ENCODE measurements around the gene UBE3B.
A peak's percentile ranks its signal among the peaks of the same experiment; 100 is the strongest.

Gene UBE3B

DNA sequence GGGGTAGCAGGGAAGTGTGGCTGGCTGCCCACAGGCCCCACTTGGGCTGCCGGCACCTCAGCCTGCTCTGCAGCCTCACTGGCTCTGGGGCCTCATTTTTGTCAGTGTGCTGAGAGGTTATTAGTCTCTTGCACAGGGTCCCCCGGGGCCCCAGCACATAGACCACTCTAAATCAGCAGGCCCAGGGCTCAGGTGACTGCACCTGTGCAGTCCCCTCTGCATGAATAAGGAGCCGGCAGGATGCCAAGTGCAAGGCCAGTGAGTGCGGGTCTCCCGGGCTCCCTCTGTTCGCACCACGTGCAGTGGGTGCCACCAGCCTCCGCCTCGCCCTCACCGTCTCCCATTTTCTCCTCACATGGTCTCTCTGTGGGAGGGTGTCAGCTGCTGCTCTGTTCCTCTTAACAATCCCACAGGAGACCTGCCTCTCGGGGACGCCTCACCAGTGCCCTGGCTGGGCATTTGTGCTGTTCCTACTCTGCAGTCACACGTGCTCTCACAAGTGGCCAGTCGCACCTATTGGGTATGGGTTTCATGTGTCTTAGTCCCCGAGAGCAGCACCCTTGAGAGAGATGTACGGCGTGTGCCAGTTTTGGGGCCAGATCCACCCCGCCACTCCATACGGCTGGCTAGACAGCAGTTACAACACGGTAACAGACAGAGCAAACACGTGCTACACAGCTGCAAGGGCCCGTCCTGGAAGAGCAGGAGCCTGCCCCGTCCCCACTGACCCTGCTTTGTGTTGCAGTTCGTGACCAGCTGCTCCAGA is 55.5 kb downstream of the UBE3B start:
- Histone ChIP-seq H3K27ac (ENCODE audit: low read depth, low read length) (no peak overlapping the region), H3K27me3 (ENCODE audit: insufficient read depth, low read length) (no peaks in the 10 kb centered on the region), H3K4ac (ENCODE audit: low read depth, low read length) (no peak overlapping the region), H4K8ac (ENCODE audit: low read depth, low read length) (no peak overlapping the region), H3K4me1 (ENCODE audit: control insufficient read depth in 1 of 2, insufficient read depth in 2 of 2, low read length in 2 of 2) (peaks cover 19 to 21% of the 10 kb centered on the region in 2 experiments), H2AK5ac (ENCODE audit: low read length) (no peak overlapping the region), H3K14ac (ENCODE audit: low read length) (no peak overlapping the region), H3K9ac (ENCODE audit: low read length) (no peak overlapping the region), H3K9me3 (ENCODE audit: insufficient read depth, low read depth, low read length) (no peaks in the 10 kb centered on the region), H2AFZ (ENCODE audit: insufficient read depth, low read length, poor library complexity) (no peak overlapping the region), H4K12ac (ENCODE audit: low read depth, low read length) (no peak overlapping the region), H3K79me1 (ENCODE audit: low read length) (peaks cover 3% of the 10 kb centered on the region), H3K36me3 (ENCODE audit: control insufficient read depth in 1 of 2, insufficient read depth in 2 of 2, low read length in 2 of 2) (peaks cover 22 to 29% of the 10 kb centered on the region in 2 experiments), H3K4me2 (ENCODE audit: low read length) (no peak overlapping the region), H2BK5ac (ENCODE audit: low read depth, low read length, poor library complexity) (no peak overlapping the region), H3K23ac (ENCODE audit: low read length) (no peak overlapping the region), H2BK12ac (ENCODE audit: low read length) (no peak overlapping the region), H3K79me2 (ENCODE audit: control insufficient read depth, insufficient read depth, low read length, poor library complexity) (no peaks in the 10 kb centered on the region), H3K18ac (ENCODE audit: low read length) (no peak overlapping the region), H4K91ac (ENCODE audit: low read depth, low read length) (no peak overlapping the region), H3K4me3 (ENCODE audit: low read depth, low read length) (no peak overlapping the region), H2BK120ac (ENCODE audit: insufficient read depth, low read length, poor library complexity) (no peak overlapping the region)
- WGBS (ENCODE audit: extremely low coverage, insufficient coverage, insufficient read length): no CpG with 5 or more reads among the region's 24 CpGs
- no peak for DNase-seq

DNA sequence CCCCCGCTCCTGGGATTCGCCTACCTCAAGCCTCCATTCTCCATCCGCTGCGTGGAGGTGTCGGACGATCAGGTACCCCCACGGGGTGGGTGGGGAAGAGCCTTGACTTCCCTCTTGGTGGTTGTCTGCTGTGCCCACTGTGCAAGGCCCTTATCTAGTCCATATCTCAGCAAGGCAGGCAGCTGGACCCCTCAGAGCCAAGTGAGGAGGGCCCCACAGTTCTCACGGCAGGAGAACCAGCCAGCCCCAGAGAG is 56.0 kb downstream of the UBE3B start:
- H3K4me1 ChIP-seq (ENCODE audit: control insufficient read depth in 1 of 2, insufficient read depth in 2 of 2, low read length in 2 of 2): peaks cover 19 to 21% of the 10 kb centered on the region in 2 experiments
- H3K14ac ChIP-seq (ENCODE audit: low read length): peak overlapping the region; percentile 10
- H3K23ac ChIP-seq (ENCODE audit: low read length): no peak overlapping the region
- no peak for DNase-seq
- no peak overlapping the region for H2BK120ac ChIP-seq (ENCODE audit: insufficient read depth, low read length, poor library complexity)
- no peak overlapping the region for H3K4me3 ChIP-seq (ENCODE audit: low read depth, low read length)
- no peaks in the 10 kb centered on the region for H3K9me3 ChIP-seq (ENCODE audit: insufficient read depth, low read depth, low read length)
- no peak overlapping the region for H4K8ac ChIP-seq (ENCODE audit: low read depth, low read length)
- no peaks in the 10 kb centered on the region for H3K27me3 ChIP-seq (ENCODE audit: insufficient read depth, low read length)
- no peak overlapping the region for H2AFZ ChIP-seq (ENCODE audit: insufficient read depth, low read length, poor library complexity)
- WGBS (ENCODE audit: extremely low coverage, insufficient coverage, insufficient read length): no CpG with 5 or more reads among the region's 8 CpGs
- H2AK5ac ChIP-seq (ENCODE audit: low read length): no peak overlapping the region
- no peak overlapping the region for H4K12ac ChIP-seq (ENCODE audit: low read depth, low read length)
- no peak overlapping the region for H3K4me2 ChIP-seq (ENCODE audit: low read length)
- H3K9ac ChIP-seq (ENCODE audit: low read length): no peak overlapping the region
- peaks cover 3% of the 10 kb centered on the region for H3K79me1 ChIP-seq (ENCODE audit: low read length)
- peaks cover 22 to 29% of the 10 kb centered on the region in 2 experiments for H3K36me3 ChIP-seq (ENCODE audit: control insufficient read depth in 1 of 2, insufficient read depth in 2 of 2, low read length in 2 of 2)
- no peak overlapping the region for H2BK12ac ChIP-seq (ENCODE audit: low read length)
- no peak overlapping the region for H3K4ac ChIP-seq (ENCODE audit: low read depth, low read length)
- no peaks in the 10 kb centered on the region for H3K79me2 ChIP-seq (ENCODE audit: control insufficient read depth, insufficient read depth, low read length, poor library complexity)
- no peak overlapping the region for H4K91ac ChIP-seq (ENCODE audit: low read depth, low read length)
- no peak overlapping the region for H2BK5ac ChIP-seq (ENCODE audit: low read depth, low read length, poor library complexity)
- H3K18ac ChIP-seq (ENCODE audit: low read length): no peak overlapping the region
- no peak overlapping the region for H3K27ac ChIP-seq (ENCODE audit: low read depth, low read length)

DNA sequence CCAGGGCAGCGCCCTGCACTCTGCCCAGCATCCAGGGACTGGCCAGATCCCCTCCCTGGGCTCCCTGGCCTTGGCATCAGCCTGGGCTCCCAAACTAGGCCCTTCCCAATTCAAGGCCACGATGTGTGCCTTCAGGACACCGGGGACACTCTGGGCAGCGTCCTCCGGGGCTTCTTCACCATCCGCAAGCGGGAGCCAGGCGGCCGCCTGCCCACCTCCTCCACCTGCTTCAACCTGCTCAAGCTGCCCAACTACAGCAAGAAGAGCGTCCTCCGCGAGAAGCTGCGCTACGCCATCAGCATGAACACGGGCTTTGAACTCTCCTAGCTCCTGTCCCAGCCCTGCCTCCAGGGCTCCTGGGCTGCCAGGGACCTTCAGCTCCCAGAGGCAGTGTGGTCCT is 57.0 kb downstream of the UBE3B start:
- no CpG with 5 or more reads among the region's 15 CpGs for WGBS (ENCODE audit: extremely low coverage, insufficient coverage, insufficient read length)
- H2BK12ac ChIP-seq (ENCODE audit: low read length): no peak overlapping the region

DNA sequence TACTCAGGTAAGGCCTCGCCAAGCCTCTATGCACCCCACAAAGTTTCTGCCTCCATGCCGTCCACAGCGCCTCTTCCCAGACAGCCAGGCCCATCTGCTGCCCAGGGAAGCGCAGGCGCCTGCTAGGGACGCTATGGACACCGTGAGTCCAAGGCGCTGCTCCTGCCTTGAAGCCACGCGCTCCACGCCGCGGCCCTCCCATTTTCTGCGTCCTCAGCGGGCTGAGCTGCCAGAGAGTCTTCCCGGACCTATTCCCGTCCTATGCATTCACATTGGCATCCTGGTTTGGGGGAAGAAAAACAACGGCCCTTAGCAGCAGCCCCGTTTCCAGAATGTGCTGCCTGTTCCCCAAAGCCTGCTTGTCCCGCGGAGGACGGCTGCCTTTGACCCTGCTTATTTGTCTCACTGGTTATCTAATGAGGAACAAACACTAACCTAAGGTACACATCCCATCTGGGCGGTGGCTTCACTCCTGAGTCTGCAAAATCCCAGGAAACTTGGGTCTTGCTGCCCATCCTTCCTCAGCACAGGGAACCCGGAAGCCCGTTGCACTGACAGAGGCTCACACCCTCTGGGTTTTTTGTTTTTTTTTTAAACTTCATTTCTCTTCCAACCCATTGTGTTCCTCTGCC is 57.9 kb downstream of the UBE3B start:
- no peaks in the 10 kb centered on the region for H3K9me3 ChIP-seq (ENCODE audit: insufficient read depth, low read depth, low read length)
- no peak overlapping the region for H2BK5ac ChIP-seq (ENCODE audit: low read depth, low read length, poor library complexity)
- no peak overlapping the region for H2BK12ac ChIP-seq (ENCODE audit: low read length)
- no peak overlapping the region for H4K8ac ChIP-seq (ENCODE audit: low read depth, low read length)
- WGBS (ENCODE audit: extremely low coverage, insufficient coverage, insufficient read length): no CpG with 5 or more reads among the region's 25 CpGs
- no peak overlapping the region for H3K14ac ChIP-seq (ENCODE audit: low read length)
- no peak overlapping the region for H3K4ac ChIP-seq (ENCODE audit: low read depth, low read length)
- peaks cover 9 to 12% of the 10 kb centered on the region in 2 experiments for H3K4me1 ChIP-seq (ENCODE audit: control insufficient read depth in 1 of 2, insufficient read depth in 2 of 2, low read length in 2 of 2)
- H4K91ac ChIP-seq (ENCODE audit: low read depth, low read length): no peak overlapping the region
- DNase-seq: no peak
- no peak overlapping the region for H2BK120ac ChIP-seq (ENCODE audit: insufficient read depth, low read length, poor library complexity)
- H3K4me3 ChIP-seq (ENCODE audit: low read depth, low read length): no peak overlapping the region
- H3K23ac ChIP-seq (ENCODE audit: low read length): no peak overlapping the region
- no peaks in the 10 kb centered on the region for H3K79me2 ChIP-seq (ENCODE audit: control insufficient read depth, insufficient read depth, low read length, poor library complexity)
- peaks cover 22 to 29% of the 10 kb centered on the region in 2 experiments for H3K36me3 ChIP-seq (ENCODE audit: control insufficient read depth in 1 of 2, insufficient read depth in 2 of 2, low read length in 2 of 2)
- no peak overlapping the region for H4K12ac ChIP-seq (ENCODE audit: low read depth, low read length)
- no peak overlapping the region for H2AK5ac ChIP-seq (ENCODE audit: low read length)
- peaks cover under 1% of the 10 kb centered on the region for H3K79me1 ChIP-seq (ENCODE audit: low read length)
- no peaks in the 10 kb centered on the region for H3K27me3 ChIP-seq (ENCODE audit: insufficient read depth, low read length)
- no peak overlapping the region for H2AFZ ChIP-seq (ENCODE audit: insufficient read depth, low read length, poor library complexity)
- no peak overlapping the region for H3K4me2 ChIP-seq (ENCODE audit: low read length)
- H3K27ac ChIP-seq (ENCODE audit: low read depth, low read length): no peak overlapping the region
- no peak overlapping the region for H3K18ac ChIP-seq (ENCODE audit: low read length)
- no peak overlapping the region for H3K9ac ChIP-seq (ENCODE audit: low read length)

More for the DNA sequence above, 57.0 kb downstream of the UBE3B start:
- H4K8ac ChIP-seq (ENCODE audit: low read depth, low read length): no peak overlapping the region
- peaks cover 3% of the 10 kb centered on the region for H3K79me1 ChIP-seq (ENCODE audit: low read length)
- H3K27me3 ChIP-seq (ENCODE audit: insufficient read depth, low read length): no peaks in the 10 kb centered on the region
- no peak overlapping the region for H2BK5ac ChIP-seq (ENCODE audit: low read depth, low read length, poor library complexity)
- H3K4me3 ChIP-seq (ENCODE audit: low read depth, low read length): no peak overlapping the region
- H2AFZ ChIP-seq (ENCODE audit: insufficient read depth, low read length, poor library complexity): no peak overlapping the region
- H2BK120ac ChIP-seq (ENCODE audit: insufficient read depth, low read length, poor library complexity): no peak overlapping the region
- H3K4me1 ChIP-seq (ENCODE audit: control insufficient read depth in 1 of 2, insufficient read depth in 2 of 2, low read length in 2 of 2): peaks cover 18 to 20% of the 10 kb centered on the region in 2 experiments
- H2AK5ac ChIP-seq (ENCODE audit: low read length): no peak overlapping the region
- DNase-seq: no peak
- H3K9ac ChIP-seq (ENCODE audit: low read length): no peak overlapping the region
- H3K14ac ChIP-seq (ENCODE audit: low read length): no peak overlapping the region
- H3K36me3 ChIP-seq (ENCODE audit: control insufficient read depth in 1 of 2, insufficient read depth in 2 of 2, low read length in 2 of 2): peaks cover 22 to 29% of the 10 kb centered on the region in 2 experiments
- H3K4ac ChIP-seq (ENCODE audit: low read depth, low read length): no peak overlapping the region
- no peak overlapping the region for H3K18ac ChIP-seq (ENCODE audit: low read length)
- H3K27ac ChIP-seq (ENCODE audit: low read depth, low read length): no peak overlapping the region
- no peak overlapping the region for H4K12ac ChIP-seq (ENCODE audit: low read depth, low read length)
- H4K91ac ChIP-seq (ENCODE audit: low read depth, low read length): no peak overlapping the region
- H3K79me2 ChIP-seq (ENCODE audit: control insufficient read depth, insufficient read depth, low read length, poor library complexity): no peaks in the 10 kb centered on the region
- H3K4me2 ChIP-seq (ENCODE audit: low read length): no peak overlapping the region
- H3K9me3 ChIP-seq (ENCODE audit: insufficient read depth, low read depth, low read length): no peaks in the 10 kb centered on the region
- no peak overlapping the region for H3K23ac ChIP-seq (ENCODE audit: low read length)

All from trophoblast cell (in vitro differentiated cells and primary cell).